Epithelial cell of alveolus of lung (primary cell): ENCODE data around the gene KIF3B. TPM values are rescaled to one million over a fixed set of nuclear protein-coding genes. Genes with fewer than 3 reads are reported as not detected.

ENCODE experiments used
- total RNA-seq: library from RNA; depleted of rRNA; stranded (reverse); fragments of >200 nt; gene quantifications from 2 replicates; pipeline ENCODE4 v1.2.1, GENCODE V29; 2015

Gene KIF3B
- total RNA-seq, result 16.0 and 16.2 TPM in 2 replicates

GRCh38 chr20:32277361-32278198 is at the start of gene KIF3B:
Gene KIF3B, plus strand, starts transcription at chr20:32277651. Its CDS starts 32,127 bp downstream, at chr20:32309778.

DNA sequence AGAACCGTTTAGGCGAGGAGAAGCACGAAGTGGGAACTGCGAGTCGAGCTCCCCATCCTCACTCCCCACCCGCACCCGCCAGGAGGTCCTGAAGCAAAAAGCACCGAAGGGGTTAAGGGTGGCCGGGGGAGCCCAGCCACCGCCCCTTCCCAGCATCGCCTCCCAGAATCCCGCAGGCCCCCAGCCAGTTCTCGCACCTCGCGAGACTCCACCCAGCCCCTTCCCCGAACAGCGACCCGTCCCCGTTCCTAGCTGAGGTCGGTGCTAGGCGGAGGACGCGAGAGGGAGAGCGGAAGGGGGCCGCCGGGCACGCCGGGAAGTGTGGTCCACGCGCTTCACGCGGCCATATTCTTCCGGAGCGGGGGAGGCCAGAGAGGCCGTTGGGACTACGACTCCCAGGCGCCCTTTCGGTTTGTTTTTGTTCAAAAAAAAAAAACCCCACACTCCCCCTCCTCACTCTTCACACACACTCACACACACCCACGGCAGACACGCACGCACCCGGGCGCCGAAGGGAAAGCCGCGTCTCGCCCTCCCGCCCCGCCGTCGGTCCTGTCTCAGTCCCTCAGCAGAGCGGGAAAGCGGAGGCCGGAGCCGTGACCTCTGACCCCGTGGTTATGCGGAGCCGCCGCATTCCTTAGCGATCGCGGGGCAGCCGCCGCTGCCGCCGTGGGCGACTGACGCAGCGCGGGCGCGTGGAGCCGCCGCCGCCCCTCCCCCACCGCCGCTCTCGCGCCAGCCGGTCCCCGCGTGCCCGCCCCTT is 80.6 kb downstream of the KIF3B start, which contains the start of gene ASXL1:
Gene ASXL1 (plus strand): TSS at position 463 of the 763 bp plus-strand sequence. CDS start 445 bp downstream, outside the sequence.

Other genes with a start within 250 kb of the KIF3B start
- not detected in 2 replicates for gene HCK, start 225.4 kb upstream of the KIF3B start, total RNA-seq
- 33.7 and 46.9 TPM in 2 replicates for gene TM9SF4, start 167.9 kb upstream of the KIF3B start, total RNA-seq
- gene PLAGL2, start 69.9 kb upstream of the KIF3B start, total RNA-seq, result 5.0 and 6.3 TPM in 2 replicates
- gene POFUT1, start 69.8 kb upstream of the KIF3B start, total RNA-seq, result 42.2 and 60.5 TPM in 2 replicates
- gene ASXL1, start 80.7 kb downstream of the KIF3B start, total RNA-seq, result 18.7 and 40.4 TPM in 2 replicates